SJSA1 (cell line): ENCODE measurements around the gene TCTN2. TPM values are rescaled to one million over a fixed set of nuclear protein-coding genes. Genes with fewer than 3 reads are reported as not detected.

ENCODE experiments used
- DNase-seq, 2 experiments: peaks; one replicate each; pipeline ENCODE4 v3.0.0-alpha.2; 2015 to 2020; ENCODE audit warnings: low spot score in 2 of 2, low read depth in 1 of 2
- H3K27ac ChIP-seq: fragments of 250-450 bp; sonication (Bioruptor Pico); 2 replicates; pipeline ENCODE4 v1.5.1; 2020; ENCODE audit warnings: mild to moderate bottlenecking, moderate library complexity
- H3K27me3 ChIP-seq: fragments of 250-450 bp; sonication (Bioruptor Pico); replicated peaks from 2 replicates; pipeline ENCODE4 v1.5.1; 2020; ENCODE audit warnings: mild to moderate bottlenecking, moderate library complexity
- H3K36me3 ChIP-seq: fragments of 250-450 bp; sonication (Bioruptor Pico); 2 replicates; pipeline ENCODE4 v1.5.1; 2020; ENCODE audit warnings: mild to moderate bottlenecking
- H3K4me1 ChIP-seq: fragments of 250-450 bp; sonication (Bioruptor Pico); replicated peaks from 2 replicates; pipeline ENCODE4 v1.6.1; 2021; ENCODE audit warnings: mild to moderate bottlenecking
- H3K4me3 ChIP-seq: fragments of 250-450 bp; sonication (Bioruptor Pico); 2 replicates; pipeline ENCODE4 v1.5.1; 2020; ENCODE audit warnings: mild to moderate bottlenecking
- H3K9me3 ChIP-seq: fragments of 250-450 bp; sonication (Bioruptor Pico); replicated peaks from 2 replicates; pipeline ENCODE4 v1.5.1; 2020; ENCODE audit warnings: mild to moderate bottlenecking
- total RNA-seq: library from RNA; depleted of rRNA; stranded (reverse); fragments of >200 nt; shearing (Covaris generic); gene quantifications from 2 replicates; pipeline ENCODE4 v1.2.3, GENCODE V29; 2014

Gene TCTN2
- total RNA-seq, 1 experiment from 2014 or later = 7.5 TPM

DNA sequence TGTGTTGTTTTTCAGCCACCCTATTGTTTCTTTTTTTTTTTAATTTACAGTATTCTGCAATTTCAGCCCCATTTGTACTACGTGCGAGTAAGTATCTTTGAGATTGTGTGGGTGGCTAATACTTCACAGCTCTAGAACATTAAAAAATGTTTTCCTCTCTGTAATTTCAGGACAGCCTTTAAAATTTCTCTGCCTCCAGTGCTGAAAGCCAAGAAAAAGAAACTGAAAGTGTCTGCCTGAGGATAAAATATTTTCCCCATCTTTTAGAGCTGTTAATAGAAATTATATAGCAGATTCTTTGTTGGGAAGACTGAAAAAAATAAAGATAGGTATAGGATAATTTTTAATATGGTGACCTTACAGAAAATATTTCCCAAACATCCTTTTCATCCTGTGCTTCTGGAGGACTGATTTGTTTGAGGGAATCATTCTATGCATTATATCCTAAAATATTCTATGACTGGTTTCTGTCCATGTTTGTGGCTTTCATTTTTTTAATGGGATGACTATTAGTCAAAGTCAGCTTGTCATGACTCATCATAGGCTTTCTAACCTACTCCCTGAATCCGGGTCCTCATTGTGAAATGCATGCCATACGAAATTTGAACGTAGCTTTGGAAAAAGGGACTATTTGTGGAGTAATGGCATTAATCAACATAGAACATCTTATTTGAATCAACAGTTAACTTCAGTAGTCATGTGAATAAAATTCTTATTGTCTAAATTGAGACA lies 10.8 kb upstream of the TCTN2 start:
- Histone ChIP-seq H3K27me3 (no peaks in the 10 kb centered on the region), H3K4me1 (peaks cover 16% of the 10 kb centered on the region), H3K4me3 (no peak overlapping the region), H3K36me3 (peaks cover 50% of the 10 kb centered on the region), H3K27ac (peak overlapping the region; percentile 42), H3K9me3 (no peaks in the 10 kb centered on the region)
- peak in 1 of 2 experiments; percentile 48 for DNase-seq

DNA sequence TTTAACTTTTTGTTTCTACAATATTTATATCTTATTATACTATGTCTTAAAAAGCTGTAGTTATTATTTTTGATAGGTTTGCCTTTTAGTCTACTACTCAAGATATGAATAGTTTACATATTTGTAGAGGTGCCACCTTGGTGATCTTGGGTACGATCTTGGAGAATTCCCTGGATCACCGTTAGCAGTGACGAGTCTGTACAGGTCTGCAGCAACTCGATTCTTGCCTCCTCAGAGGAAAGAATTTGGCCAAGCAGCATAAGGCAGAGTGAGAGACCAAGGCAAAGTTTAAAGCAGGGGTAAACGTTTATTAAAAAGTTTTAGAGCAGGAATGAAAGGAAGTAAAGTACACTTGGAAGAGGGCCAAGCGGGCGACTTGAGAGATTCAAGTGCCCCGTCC lies 3.1 kb upstream of the TCTN2 start:
- H3K36me3 ChIP-seq = 0 out of 2 replicates have a peak, but pooled peaks cover 6% of the 10 kb centered on the region
- no peaks in the 10 kb centered on the region for H3K27me3 ChIP-seq
- no peaks in the 10 kb centered on the region for H3K9me3 ChIP-seq
- H3K4me3 ChIP-seq = no peak overlapping the region
- DNase-seq = no peak
- H3K4me1 ChIP-seq = peaks cover 12% of the 10 kb centered on the region
- H3K27ac ChIP-seq = no peak overlapping the region

DNA sequence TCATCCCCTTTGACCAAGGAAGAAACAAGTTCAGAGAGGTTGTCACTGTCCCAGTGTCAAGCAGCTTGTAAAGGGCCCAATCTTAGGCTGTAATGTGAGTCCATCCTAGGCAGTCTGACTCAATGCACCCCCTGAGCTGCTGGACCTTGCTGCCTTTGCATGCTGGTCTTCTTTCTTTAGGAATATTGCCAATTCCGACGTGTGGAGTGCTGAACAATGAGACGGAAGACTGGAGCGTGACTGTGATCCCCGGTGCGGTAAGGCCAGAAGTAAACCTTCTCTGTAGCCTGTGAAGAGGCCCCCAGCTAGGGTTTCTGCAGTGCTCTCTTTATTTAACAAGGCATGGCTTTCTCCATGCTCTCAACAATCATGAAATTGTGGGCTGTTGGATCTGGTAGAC lies 963 bp downstream of the TCTN2 start:
- peaks cover 3% of the 10 kb centered on the region; the same call in 1 of the 2 replicates for H3K36me3 ChIP-seq
- H3K27me3 ChIP-seq = no peaks in the 10 kb centered on the region
- peak overlapping the region; percentile 56 for H3K4me3 ChIP-seq
- DNase-seq = peak; percentile 22 to 52
- H3K9me3 ChIP-seq = no peaks in the 10 kb centered on the region
- H3K27ac ChIP-seq = no peak overlapping the region
- H3K4me1 ChIP-seq = peaks cover 16% of the 10 kb centered on the region

DNA sequence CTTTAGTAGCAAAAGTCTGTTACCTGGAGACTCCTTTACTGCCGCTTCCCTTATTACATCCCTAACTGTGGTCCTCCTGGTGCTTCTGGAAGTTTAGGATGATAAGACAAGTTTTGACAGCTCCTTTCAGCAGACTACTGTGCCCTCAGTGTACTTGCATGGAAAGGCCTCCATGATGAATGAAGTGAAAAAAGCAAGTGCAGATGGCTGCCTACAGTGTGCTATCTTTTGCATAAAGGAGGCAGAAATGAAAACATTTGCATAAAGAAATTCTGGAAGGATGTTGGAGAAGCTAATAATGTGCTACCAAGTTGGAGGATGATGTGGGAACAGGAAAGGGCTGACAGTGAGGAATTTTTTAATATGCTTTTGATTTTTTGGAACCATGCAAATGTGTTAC lies 4.5 kb downstream of the TCTN2 start:
- Histone ChIP-seq H3K4me3 (no peak overlapping the region), H3K4me1 (peaks cover 16% of the 10 kb centered on the region), H3K9me3 (no peaks in the 10 kb centered on the region), H3K27ac (no peak overlapping the region), H3K36me3 (peaks cover 3% of the 10 kb centered on the region; the same call in 1 of the 2 replicates), H3K27me3 (no peaks in the 10 kb centered on the region)
- DNase-seq = no peak

DNA sequence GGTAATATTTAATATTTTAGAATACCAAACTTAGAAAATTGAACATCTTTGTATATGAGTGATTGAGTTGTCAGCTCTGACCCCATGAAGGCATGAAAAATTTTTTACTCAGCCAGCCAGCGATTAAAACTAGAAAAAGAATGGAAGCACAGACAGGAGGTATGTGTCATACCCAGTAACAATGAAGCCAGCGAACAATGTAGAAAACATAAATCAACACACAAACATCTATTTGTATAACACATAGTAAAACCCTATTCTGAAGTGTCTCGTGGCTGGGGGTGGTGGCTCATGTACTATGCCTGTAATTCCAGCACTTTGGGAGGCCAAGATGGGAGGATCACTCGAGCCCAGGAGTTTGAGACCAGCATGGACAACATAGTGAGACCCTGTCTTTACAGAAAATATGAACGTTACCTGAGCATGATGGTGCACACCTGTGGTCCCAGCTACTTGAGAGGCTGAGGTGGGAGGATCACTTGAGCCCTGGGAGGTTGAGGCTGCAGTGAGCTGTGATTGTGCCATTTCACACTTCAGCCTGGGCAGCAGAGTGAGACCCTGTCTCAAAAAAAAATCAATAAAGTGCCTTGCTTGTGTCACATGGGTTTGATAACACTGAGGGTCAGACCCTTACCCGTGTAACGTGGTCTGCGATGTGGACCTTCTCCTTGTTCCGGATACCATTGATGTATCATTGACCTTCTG lies 5.9 kb downstream of the TCTN2 start:
- Histone ChIP-seq H3K9me3 (no peaks in the 10 kb centered on the region), H3K4me1 (peaks cover 10% of the 10 kb centered on the region), H3K4me3 (no peak overlapping the region), H3K27ac (no peak overlapping the region), H3K36me3 (peaks cover 3% of the 10 kb centered on the region; the same call in 1 of the 2 replicates), H3K27me3 (no peaks in the 10 kb centered on the region)
- no peak for DNase-seq

DNA sequence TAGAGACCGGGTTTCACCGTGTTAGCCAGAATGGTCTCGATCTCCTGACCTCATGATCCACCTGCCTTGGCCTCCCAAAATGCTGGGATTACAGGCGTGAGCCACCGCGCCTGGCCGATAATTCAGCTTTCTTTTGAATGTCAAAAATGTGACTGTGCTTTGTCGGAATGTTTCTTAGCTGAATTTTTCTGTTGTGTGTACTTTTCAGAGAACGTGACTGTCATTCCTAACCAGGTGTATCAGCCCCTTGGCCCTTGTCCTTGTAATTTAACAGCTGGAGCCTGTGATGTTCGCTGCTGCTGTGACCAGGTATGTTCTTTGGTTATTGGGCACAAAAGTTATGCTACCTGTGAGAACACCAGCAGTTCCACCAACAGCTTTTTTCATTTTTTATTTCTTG lies 8.1 kb downstream of the TCTN2 start:
- Histone ChIP-seq H3K27ac (no peak overlapping the region), H3K27me3 (no peaks in the 10 kb centered on the region), H3K9me3 (no peaks in the 10 kb centered on the region), H3K36me3 (peaks cover 3% of the 10 kb centered on the region; the same call in 1 of the 2 replicates), H3K4me1 (0 out of 2 replicates have a peak, but pooled peaks cover 4% of the 10 kb centered on the region), H3K4me3 (no peak overlapping the region)
- DNase-seq = no peak

DNA sequence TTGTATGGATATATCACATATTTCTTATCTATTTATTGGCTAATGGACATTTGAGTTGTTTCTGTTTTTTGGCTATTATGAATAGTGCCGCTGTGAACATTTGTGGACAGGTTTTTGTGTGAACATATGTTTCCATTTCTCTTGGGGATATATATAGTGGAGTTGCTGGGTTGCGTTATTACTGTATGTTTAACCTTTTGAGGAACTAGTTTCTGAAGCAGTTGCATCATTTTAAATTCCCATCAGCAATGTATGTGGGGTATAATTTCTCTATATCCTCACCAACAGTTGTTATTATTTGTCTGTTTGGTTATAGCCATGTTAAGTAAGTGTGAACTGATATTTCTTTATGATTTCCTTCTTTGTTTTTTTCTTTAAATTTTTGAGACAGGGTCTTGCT lies 10.7 kb downstream of the TCTN2 start:
- DNase-seq = no peak

DNA sequence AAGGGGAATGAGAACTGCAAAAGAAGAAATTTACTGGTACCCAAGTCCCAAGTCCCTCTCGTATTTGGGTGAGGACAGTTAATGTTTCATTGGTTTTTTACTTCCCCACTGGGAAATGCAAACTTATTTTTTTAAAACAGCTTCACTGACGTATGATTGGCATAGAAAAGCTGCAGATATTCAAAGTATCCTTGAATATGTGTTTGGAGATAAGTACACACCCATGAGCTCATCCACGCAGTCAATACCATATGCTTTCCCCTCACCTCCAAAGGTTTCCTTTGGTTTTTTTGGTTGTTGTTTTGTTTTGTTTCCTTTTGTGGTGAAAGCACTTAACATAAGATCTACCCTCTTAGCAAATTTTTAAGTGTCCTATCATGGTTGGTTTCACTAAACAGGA lies 13.1 kb downstream of the TCTN2 start:
- no peaks in the 10 kb centered on the region for H3K36me3 ChIP-seq
- no peak overlapping the region for H3K27ac ChIP-seq

More for the DNA sequence above, 10.7 kb downstream of the TCTN2 start:
- H3K27me3 ChIP-seq = no peaks in the 10 kb centered on the region
- H3K4me3 ChIP-seq = no peak overlapping the region
- no peaks in the 10 kb centered on the region for H3K9me3 ChIP-seq
- H3K4me1 ChIP-seq = 0 out of 2 replicates have a peak, but pooled peaks cover 3% of the 10 kb centered on the region
- H3K27ac ChIP-seq = no peak overlapping the region
- no peaks in the 10 kb centered on the region for H3K36me3 ChIP-seq

DNA sequence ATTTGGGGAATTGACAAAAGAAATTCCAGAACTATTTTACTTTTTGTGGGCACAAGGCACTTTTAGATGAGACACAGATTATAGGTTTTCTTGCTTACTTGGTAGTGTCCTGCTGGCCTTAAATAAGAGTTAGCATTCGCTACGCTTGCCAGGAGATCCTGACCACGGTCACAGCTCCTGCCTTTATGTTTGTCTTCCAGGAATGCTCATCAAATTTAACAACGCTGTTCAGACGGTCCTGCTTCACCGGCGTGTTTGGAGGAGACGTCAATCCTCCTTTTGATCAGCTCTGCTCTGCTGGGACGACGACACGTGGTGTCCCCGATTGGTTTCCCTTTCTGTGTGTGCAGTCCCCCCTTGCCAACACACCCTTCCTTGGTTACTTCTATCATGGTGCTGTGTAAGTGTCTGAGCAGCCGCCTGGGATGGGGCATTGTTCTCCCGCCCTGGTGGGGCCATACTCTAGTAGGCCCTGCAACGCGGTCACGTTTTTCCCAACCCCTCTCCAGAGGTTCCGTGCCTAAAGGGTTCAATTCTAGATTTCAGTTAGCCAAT lies 15.8 kb downstream of the TCTN2 start:
- H3K36me3 ChIP-seq = no peaks in the 10 kb centered on the region
- H3K27me3 ChIP-seq = no peaks in the 10 kb centered on the region
- H3K4me3 ChIP-seq = no peak overlapping the region
- no peak overlapping the region for H3K27ac ChIP-seq
- no peaks in the 10 kb centered on the region for H3K4me1 ChIP-seq
- DNase-seq = no peak
- H3K9me3 ChIP-seq = no peaks in the 10 kb centered on the region

More for the DNA sequence above, 13.1 kb downstream of the TCTN2 start:
- Histone ChIP-seq H3K9me3 (no peaks in the 10 kb centered on the region), H3K27me3 (no peaks in the 10 kb centered on the region), H3K4me3 (no peak overlapping the region), H3K4me1 (no peaks in the 10 kb centered on the region)
- DNase-seq = no peak

DNA sequence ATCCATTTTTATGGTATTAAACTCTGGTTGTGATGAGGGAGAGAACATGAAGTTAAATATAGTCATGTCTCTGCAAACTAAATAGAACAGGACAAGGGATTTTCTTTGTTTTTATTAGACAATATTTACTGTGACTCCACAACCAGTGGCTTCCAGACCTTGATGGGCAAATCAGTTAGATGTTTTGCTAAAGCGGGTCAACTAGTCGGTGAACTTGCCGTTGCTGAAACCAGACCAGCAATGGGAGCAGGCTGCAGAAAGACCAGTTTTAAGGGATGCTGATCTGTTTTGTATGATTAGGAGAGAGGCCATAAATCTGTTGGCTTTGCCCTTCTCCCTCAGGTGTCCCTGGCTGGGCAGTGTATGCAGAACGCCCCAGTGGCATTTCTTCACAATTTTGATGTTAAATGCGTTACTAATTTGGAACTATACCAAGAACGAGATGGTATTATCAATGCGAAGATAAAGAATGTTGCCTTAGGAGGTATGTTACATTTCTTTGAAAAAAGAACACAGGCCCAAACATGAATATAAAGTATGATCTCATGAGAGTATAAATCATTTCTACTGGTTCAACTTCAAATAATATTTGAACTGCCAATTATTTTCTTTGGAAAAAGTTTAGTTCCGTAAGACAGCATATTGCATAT lies 19.4 kb downstream of the TCTN2 start:
- H3K4me1 ChIP-seq = no peaks in the 10 kb centered on the region
- H3K36me3 ChIP-seq = no peaks in the 10 kb centered on the region
- no peaks in the 10 kb centered on the region for H3K9me3 ChIP-seq
- no peak for DNase-seq
- no peak overlapping the region for H3K4me3 ChIP-seq
- H3K27ac ChIP-seq = no peak overlapping the region
- no peaks in the 10 kb centered on the region for H3K27me3 ChIP-seq

DNA sequence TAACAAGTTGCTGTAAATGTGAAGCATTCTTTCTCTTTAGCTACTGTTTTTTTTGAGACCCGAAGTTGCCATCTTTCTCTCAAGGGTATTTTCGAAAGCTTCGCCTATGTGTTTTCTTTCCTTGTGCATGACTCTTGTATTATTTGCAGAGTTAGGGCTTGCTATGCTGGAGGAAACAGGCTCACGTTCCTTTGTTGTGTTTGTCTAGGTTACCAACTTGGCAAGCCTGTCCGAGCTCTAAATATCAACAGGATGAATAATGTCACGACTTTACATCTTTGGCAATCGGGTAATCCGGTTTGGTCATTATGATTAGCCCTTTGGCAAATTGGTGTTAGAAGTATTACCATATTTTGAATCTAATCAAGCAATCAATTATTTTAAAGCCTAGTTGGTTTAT lies 25.3 kb downstream of the TCTN2 start:
- DNase-seq = no peak
- H3K27me3 ChIP-seq = no peaks in the 10 kb centered on the region
- H3K4me1 ChIP-seq = no peaks in the 10 kb centered on the region
- H3K9me3 ChIP-seq = no peaks in the 10 kb centered on the region
- H3K27ac ChIP-seq = no peak overlapping the region
- no peak overlapping the region for H3K4me3 ChIP-seq
- H3K36me3 ChIP-seq = peaks cover 3% of the 10 kb centered on the region

DNA sequence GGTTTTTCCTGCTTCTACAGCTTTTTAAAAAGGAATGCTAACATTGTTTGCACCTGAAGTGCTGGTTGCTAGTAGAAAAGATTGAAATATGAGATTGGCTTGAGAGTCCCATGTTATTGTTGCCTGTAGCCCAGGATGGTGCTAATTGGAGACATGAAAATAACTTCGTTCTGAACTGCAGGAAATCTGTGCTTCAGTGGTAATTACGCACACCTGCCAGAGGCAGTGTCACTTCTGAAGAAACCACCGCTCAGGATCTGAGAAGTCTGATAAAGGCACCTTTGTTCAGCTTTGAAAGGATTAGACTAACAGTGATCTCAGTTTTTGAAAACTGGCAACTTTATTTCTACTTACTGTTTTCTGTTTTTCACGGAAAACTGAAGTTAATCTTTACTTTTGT lies 25.7 kb downstream of the TCTN2 start:
- peaks cover 3% of the 10 kb centered on the region for H3K36me3 ChIP-seq
- H3K4me3 ChIP-seq = no peak overlapping the region
- DNase-seq = no peak
- no peaks in the 10 kb centered on the region for H3K27me3 ChIP-seq
- no peaks in the 10 kb centered on the region for H3K4me1 ChIP-seq
- H3K9me3 ChIP-seq = no peaks in the 10 kb centered on the region
- no peak overlapping the region for H3K27ac ChIP-seq

DNA sequence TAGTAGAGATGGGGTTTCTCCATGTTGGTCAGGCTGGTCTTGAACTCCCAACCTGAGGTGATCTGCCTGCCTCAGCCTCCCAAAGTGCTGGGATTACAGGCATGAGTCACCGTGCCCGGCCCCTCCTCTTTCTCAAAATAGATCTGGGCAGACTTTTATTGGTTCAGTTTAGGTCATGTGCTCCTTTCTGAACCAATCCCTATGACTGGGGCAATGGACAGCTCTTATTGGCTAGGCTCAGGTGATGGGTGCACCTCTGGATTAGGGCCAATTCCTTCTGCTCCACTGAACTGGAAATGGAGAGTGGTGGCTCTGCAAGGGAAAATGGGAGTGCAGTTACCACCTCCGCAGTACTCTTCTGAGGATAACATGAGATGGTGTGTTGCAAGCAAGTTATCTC lies 35.0 kb downstream of the TCTN2 start:
- H3K27ac ChIP-seq = no peak overlapping the region
- H3K4me1 ChIP-seq = no peaks in the 10 kb centered on the region; the same call in 1 of the 2 replicates
- H3K36me3 ChIP-seq = no peaks in the 10 kb centered on the region
- no peak overlapping the region for H3K4me3 ChIP-seq
- no peaks in the 10 kb centered on the region for H3K27me3 ChIP-seq
- H3K9me3 ChIP-seq = no peaks in the 10 kb centered on the region
- DNase-seq = no peak

DNA sequence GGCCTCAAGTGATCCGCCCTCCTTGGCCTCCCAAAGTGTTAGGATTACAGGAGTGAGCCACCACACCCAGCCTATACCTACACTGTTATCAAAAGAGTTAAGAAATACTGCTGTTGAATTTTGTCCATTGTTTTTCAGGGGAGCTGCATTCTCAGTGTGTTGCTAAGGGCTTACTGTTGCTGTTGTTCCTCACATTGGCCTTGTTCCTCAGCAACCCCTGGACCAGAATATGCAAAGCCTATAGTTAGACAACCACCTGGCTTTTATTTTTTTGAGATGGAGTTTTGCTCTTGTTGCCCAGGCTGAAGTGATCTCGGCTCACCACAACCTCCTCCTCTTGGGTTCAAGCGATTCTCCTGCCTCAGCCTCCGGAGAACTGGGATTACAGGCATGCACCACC lies 36.6 kb downstream of the TCTN2 start:
- Histone ChIP-seq H3K4me3 (no peak overlapping the region), H3K4me1 (peaks cover 6% of the 10 kb centered on the region), H3K9me3 (peaks cover 2% of the 10 kb centered on the region), H3K27me3 (no peaks in the 10 kb centered on the region), H3K27ac (no peak overlapping the region), H3K36me3 (peaks cover 3% of the 10 kb centered on the region)
- DNase-seq = no peak
